GM12892 (cell line): ENCODE data around the gene LINC00237.

Source experiments
- POLR2A ChIP-seq: IDR thresholded peaks from 2 replicates; pipeline ENCODE4 v1.6.1; 2011; ENCODE audit warnings: low read depth, low read length, control low read depth
- POLR2AphosphoS5 ChIP-seq: IDR thresholded peaks from 2 replicates; pipeline ENCODE4 v1.6.1; 2011; ENCODE audit warnings: low read depth, low read length, control low read depth
- TAF1 ChIP-seq: IDR thresholded peaks from 2 replicates; pipeline ENCODE4 v1.6.1; 2011; ENCODE audit warnings: low read depth, mild to moderate bottlenecking, control low read depth, low read length, borderline replicate concordance

GRCh38 chr20:21064924-21065323 lies 41.2 kb downstream of the LINC00237 start:
- no peak for TF ChIP-seq POLR2A
- TF ChIP-seq POLR2AphosphoS5: no peak
- no peak for TF ChIP-seq TAF1
